Stomach (tissue), 9 donors: ENCODE measurements around the gene ZZZ3. TPM values are rescaled to one million over a fixed set of nuclear protein-coding genes. Genes with fewer than 3 reads are reported as not detected.

ENCODE experiments used
- DNase-seq, 2 donors: peaks; one replicate each; pipeline versions ENCODE4 v3.0.0 to v3.0.0-alpha.2; 2013 to 2019
- H3K27ac ChIP-seq, 5 donors: fragments of 200-600 bp in 4 of 5; sonication (generic) in 4 of 5; one replicate each; pipeline ENCODE4 v1.5.1; 2013 to 2019; ENCODE audit warnings: mild to moderate bottlenecking in 1 of 5, moderate library complexity in 1 of 5
- H3K27me3 ChIP-seq, 3 donors: fragments of 200-600 bp; sonication (generic); one replicate each; pipeline ENCODE4 v1.5.1; 2017 to 2019; ENCODE audit warnings: mixed run types in 1 of 3
- H3K36me3 ChIP-seq, 4 donors: fragments of 200-600 bp; sonication (generic); 1 replicate in 3 of 4; 2 replicates in 1 of 4; pipeline ENCODE4 v1.5.1; 2016 to 2019
- H3K4me1 ChIP-seq, 4 donors: fragments of 200-600 bp; sonication (generic); one replicate each; pipeline ENCODE4 v1.5.1; 2016 to 2019
- H3K4me3 ChIP-seq, 4 donors: fragments of 200-600 bp; sonication (generic) in 3 of 4; one replicate each; pipeline ENCODE4 v1.5.1; 2016 to 2019; ENCODE audit warnings: mild to moderate bottlenecking in 1 of 4
- H3K9me3 ChIP-seq, 4 donors: fragments of 200-600 bp; sonication (generic); one replicate each; pipeline ENCODE4 v1.5.1; 2016 to 2019
- EP300 ChIP-seq: sonication (generic); formaldehyde crosslinking; IDR thresholded peaks from one replicate; pipeline ENCODE4 v1.6.1; 2017; ENCODE audit warnings: antibody characterized with exemption
- POLR2A ChIP-seq, 4 donors: fragments of 450-650 bp; IDR thresholded peaks; one replicate each; pipeline ENCODE4 v1.6.1; 2016; ENCODE audit warnings: antibody characterized with exemption in 4 of 4, control low read depth in 2 of 4, mild to moderate bottlenecking in 1 of 4, moderate library complexity in 1 of 4
- POLR2AphosphoS5 ChIP-seq, 3 donors: sonication (generic); formaldehyde crosslinking; IDR thresholded peaks; one replicate each; pipeline ENCODE4 v1.6.1; 2016; ENCODE audit warnings: antibody characterized with exemption in 3 of 3
- WGBS, 5 donors: extraction: QIAGEN DNeasy Blood & Tissue Kit in 3 of 5; methylation state at CpG; one replicate each; pipeline versions ENCODE4 v1.1.5 to v1.1.7; 2013 to 2018; 5-methylcytosine and 5-hydroxymethylcytosine counted together
- intact Hi-C: fragments of 100-400 bp; cut with DNase I; formaldehyde crosslinking; loops from one replicate; pipeline ENCODE4 v1.15.1; 2023; ENCODE audit warnings: low total_unique reads
- polyA plus RNA-seq, 3 donors: library from polyadenylated mRNA; stranded (reverse); fragments of 200-250 nt; gene quantifications; one replicate each; pipeline ENCODE4 v1.2.3, GENCODE V29; 2013
- total RNA-seq, 5 donors: library from RNA; depleted of rRNA; stranded (reverse); fragments of >200 nt; gene quantifications; one replicate each; pipeline versions ENCODE4 v1.1.0 to v1.2.3, GENCODE V29; 2014 to 2016
- TF ChIP-seq, protein P1 (sequence below), 7 experiments: fragments of 450-650 bp in 4 of 7; fragments of 200-600 bp in 3 of 7; sonication (generic) in 3 of 7; IDR thresholded peaks; one replicate each; pipeline ENCODE4 v1.5.1; 2016 to 2019; ENCODE audit warnings: antibody characterized with exemption in 7 of 7, control low read depth in 2 of 7, mild to moderate bottlenecking in 1 of 7
- donor health status: healthy with polysubstance abuse.
- donor health status: Bipolar disorder and iron deficiency.
- donor health status: healthy.

Gene ZZZ3
- total and polyA plus RNA-seq, 8 donors: 9.1 to 167 (median 39.5) TPM

GRCh38 chr1:77658271-77658670 is 24.2 kb downstream of the ZZZ3 start:
- no peaks in the 10 kb centered on the region for H3K27me3 ChIP-seq
- H3K9me3 ChIP-seq: no peaks in the 10 kb centered on the region
- TF ChIP-seq EP300 (no peak), POLR2A (IDR thresholded peaks at IDR 0.05) (no peak), POLR2AphosphoS5 (IDR thresholded peaks at IDR 0.05) (no peak)
- TF ChIP-seq, protein P1, sequence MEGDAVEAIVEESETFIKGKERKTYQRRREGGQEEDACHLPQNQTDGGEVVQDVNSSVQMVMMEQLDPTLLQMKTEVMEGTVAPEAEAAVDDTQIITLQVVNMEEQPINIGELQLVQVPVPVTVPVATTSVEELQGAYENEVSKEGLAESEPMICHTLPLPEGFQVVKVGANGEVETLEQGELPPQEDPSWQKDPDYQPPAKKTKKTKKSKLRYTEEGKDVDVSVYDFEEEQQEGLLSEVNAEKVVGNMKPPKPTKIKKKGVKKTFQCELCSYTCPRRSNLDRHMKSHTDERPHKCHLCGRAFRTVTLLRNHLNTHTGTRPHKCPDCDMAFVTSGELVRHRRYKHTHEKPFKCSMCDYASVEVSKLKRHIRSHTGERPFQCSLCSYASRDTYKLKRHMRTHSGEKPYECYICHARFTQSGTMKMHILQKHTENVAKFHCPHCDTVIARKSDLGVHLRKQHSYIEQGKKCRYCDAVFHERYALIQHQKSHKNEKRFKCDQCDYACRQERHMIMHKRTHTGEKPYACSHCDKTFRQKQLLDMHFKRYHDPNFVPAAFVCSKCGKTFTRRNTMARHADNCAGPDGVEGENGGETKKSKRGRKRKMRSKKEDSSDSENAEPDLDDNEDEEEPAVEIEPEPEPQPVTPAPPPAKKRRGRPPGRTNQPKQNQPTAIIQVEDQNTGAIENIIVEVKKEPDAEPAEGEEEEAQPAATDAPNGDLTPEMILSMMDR (IDR thresholded peaks at IDR 0.05): no peak
- intact Hi-C loops: no loop called here
- H3K4me1 ChIP-seq: peaks cover 0 to 13% (median 8%) of the 10 kb centered on the region in 4 donors
- no peak for DNase-seq
- no peak overlapping the region for H3K27ac ChIP-seq
- 92 to 98% (median 95%) methylated on average over 6 of the region's 6 CpGs for WGBS, 5 donors
- H3K4me3 ChIP-seq: no peak overlapping the region
- H3K36me3 ChIP-seq: no peaks in the 10 kb centered on the region

DNA sequence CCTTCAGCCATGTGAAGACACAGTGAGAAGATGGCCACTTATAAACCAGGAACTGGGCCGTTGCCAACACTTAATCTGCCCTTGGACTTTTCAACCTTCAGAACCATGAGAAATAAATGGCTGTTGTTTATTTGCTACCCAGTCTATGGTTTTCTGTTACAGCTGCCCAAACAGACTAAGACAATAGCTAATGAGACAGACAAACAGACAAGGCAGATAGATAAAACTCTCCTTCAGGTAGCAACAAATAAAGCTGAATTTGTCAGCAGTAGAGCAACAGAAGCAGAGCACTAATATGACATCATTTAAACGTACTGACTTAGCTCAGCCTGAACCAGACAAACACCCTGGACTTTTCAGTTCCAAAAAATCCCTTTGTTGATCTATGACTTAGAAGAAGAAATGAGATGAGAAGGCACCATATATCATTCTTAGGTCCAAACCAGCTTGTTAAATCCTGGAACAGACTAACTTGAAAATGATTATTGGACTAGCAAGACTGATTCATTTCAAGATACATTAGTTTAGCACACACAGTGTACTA is 27.0 kb downstream of the ZZZ3 start:
- intact Hi-C loops: no loop called here
- DNase-seq: peak in 1 of 2 donors; percentile 45
- Histone ChIP-seq H3K36me3 (peaks cover 0 to 9% (median 5%) of the 10 kb centered on the region in 4 donors), H3K4me3 (no peak overlapping the region), H3K27me3 (no peaks in the 10 kb centered on the region), H3K4me1 (peaks cover 0 to 22% (median 11%) of the 10 kb centered on the region in 4 donors), H3K9me3 (peaks cover 0 to 4% (median 2%) of the 10 kb centered on the region in 4 donors), H3K27ac (no peak overlapping the region)
- TF ChIP-seq POLR2A (IDR thresholded peaks at IDR 0.05) (no peak), POLR2AphosphoS5 (IDR thresholded peaks at IDR 0.05) (no peak), EP300 (no peak)
- TF ChIP-seq, protein P1 (IDR thresholded peaks at IDR 0.05): no peak
- 39 to 49% (median 43%) methylated on average over 2 of the region's 2 CpGs for WGBS, 5 donors

GRCh38 chr1:77652970-77653516 is 29.4 kb downstream of the ZZZ3 start:
- H3K27ac ChIP-seq: no peak overlapping the region
- DNase-seq: no peak
- peaks cover 9 to 21% (median 17%) of the 10 kb centered on the region in 4 donors for H3K9me3 ChIP-seq

DNA sequence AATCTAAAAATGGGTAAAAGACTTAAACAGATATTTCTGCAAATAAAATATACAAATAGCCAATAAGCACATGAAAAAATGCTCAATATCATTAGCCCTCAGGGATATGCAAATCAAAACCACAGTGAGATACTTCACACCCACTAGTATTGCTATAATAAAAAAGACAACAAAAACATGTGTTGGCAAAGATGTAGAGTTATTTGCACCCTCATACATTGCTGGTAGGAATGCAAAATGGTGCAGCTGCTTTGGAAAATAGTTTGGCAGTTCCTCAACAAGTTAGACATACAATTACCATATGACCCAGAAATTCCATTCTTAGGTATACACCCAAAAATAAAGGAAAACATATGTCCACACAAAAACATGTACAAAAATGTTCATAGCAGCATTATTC is 30.2 kb downstream of the ZZZ3 start:
- Histone ChIP-seq H3K36me3 (peaks cover 0 to 9% (median 5%) of the 10 kb centered on the region in 4 donors), H3K27me3 (no peaks in the 10 kb centered on the region), H3K4me1 (peaks cover 0 to 22% (median 11%) of the 10 kb centered on the region in 4 donors), H3K9me3 (peaks cover 9 to 21% (median 17%) of the 10 kb centered on the region in 4 donors), H3K27ac (no peak overlapping the region), H3K4me3 (no peak overlapping the region)
- intact Hi-C loops: no loop called here
- peak in 1 of 2 donors; percentile 9 for DNase-seq
- TF ChIP-seq, protein P1 (IDR thresholded peaks at IDR 0.05): no peak
- TF ChIP-seq EP300 (no peak), POLR2AphosphoS5 (IDR thresholded peaks at IDR 0.05) (no peak), POLR2A (IDR thresholded peaks at IDR 0.05) (no peak)

More at GRCh38 chr1:77652970-77653516, 29.4 kb downstream of the ZZZ3 start:
- Histone ChIP-seq H3K4me3 (no peak overlapping the region), H3K36me3 (peaks cover 0 to 9% (median 5%) of the 10 kb centered on the region in 4 donors), H3K27me3 (no peaks in the 10 kb centered on the region), H3K4me1 (peaks cover 0 to 22% (median 11%) of the 10 kb centered on the region in 4 donors)
- intact Hi-C loops: no loop called here
- WGBS, 5 donors: 84 to 93% (median 87%) methylated on average over 6 of the region's 6 CpGs
- TF ChIP-seq, protein P1 (IDR thresholded peaks at IDR 0.05): no peak
- TF ChIP-seq POLR2A (IDR thresholded peaks at IDR 0.05) (no peak), POLR2AphosphoS5 (IDR thresholded peaks at IDR 0.05) (no peak), EP300 (no peak)
